OCI-LY1 (cell line): ENCODE results near the gene GSX2.

Source experiments
- EZH2 ChIP-seq: fragments of 200-600 bp; sonication (generic), shearing (Covaris generic); IDR thresholded peaks from 2 replicates; pipeline ENCODE4 v1.8.0; 2017; ENCODE audit warnings: borderline replicate concordance, mixed run types, mild to moderate bottlenecking, antibody characterized with exemption, low read length, moderate library complexity, mixed read lengths
- TF ChIP-seq, protein P1 (sequence below): fragments of 200-600 bp; sonication (generic), shearing (Covaris generic); IDR thresholded peaks from 2 replicates; pipeline ENCODE4 v1.5.1; 2017; ENCODE audit warnings: mild to moderate bottlenecking, antibody characterized with exemption, low read length, moderate library complexity, mixed read lengths

DNA sequence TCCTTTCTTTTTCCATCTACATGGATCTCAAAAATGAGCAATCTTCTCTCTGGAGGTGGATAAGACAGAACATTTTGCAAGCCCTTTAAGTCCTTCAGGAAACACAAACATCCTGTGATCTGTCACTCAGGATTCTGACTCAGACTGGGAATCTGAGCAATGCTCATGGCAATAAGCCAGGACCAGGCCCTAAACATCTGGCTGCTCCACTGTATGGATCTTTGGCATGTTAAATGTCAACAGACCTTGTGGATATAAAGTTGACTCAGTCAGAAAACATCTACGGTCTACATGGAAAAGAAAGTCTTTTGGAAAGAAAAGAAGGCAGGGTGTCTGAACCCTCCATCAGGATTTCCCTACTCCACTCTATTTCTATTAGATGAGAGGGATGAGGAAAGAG, 17.8 kb upstream of the GSX2 start:
- TF ChIP-seq, protein P1, sequence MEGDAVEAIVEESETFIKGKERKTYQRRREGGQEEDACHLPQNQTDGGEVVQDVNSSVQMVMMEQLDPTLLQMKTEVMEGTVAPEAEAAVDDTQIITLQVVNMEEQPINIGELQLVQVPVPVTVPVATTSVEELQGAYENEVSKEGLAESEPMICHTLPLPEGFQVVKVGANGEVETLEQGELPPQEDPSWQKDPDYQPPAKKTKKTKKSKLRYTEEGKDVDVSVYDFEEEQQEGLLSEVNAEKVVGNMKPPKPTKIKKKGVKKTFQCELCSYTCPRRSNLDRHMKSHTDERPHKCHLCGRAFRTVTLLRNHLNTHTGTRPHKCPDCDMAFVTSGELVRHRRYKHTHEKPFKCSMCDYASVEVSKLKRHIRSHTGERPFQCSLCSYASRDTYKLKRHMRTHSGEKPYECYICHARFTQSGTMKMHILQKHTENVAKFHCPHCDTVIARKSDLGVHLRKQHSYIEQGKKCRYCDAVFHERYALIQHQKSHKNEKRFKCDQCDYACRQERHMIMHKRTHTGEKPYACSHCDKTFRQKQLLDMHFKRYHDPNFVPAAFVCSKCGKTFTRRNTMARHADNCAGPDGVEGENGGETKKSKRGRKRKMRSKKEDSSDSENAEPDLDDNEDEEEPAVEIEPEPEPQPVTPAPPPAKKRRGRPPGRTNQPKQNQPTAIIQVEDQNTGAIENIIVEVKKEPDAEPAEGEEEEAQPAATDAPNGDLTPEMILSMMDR: no peak
- no peak for TF ChIP-seq EZH2
